GM18526 (cell line): ENCODE data around the gene PLD1.

ENCODE experiments used
- POLR2A ChIP-seq: IDR thresholded peaks from 3 replicates; pipeline ENCODE4 v1.6.1; 2011; ENCODE audit not compliant: insufficient read length; ENCODE audit errors: extremely low read depth

Gene PLD1

GRCh38 chr3:171778493-171778892, 31.8 kb downstream of the PLD1 start:
- TF ChIP-seq POLR2A, result no peak

- TF ChIP-seq POLR2A, result no peak
These were observed 32.7 kb downstream of the PLD1 start for GRCh38 chr3:171777596-171777995.

DNA sequence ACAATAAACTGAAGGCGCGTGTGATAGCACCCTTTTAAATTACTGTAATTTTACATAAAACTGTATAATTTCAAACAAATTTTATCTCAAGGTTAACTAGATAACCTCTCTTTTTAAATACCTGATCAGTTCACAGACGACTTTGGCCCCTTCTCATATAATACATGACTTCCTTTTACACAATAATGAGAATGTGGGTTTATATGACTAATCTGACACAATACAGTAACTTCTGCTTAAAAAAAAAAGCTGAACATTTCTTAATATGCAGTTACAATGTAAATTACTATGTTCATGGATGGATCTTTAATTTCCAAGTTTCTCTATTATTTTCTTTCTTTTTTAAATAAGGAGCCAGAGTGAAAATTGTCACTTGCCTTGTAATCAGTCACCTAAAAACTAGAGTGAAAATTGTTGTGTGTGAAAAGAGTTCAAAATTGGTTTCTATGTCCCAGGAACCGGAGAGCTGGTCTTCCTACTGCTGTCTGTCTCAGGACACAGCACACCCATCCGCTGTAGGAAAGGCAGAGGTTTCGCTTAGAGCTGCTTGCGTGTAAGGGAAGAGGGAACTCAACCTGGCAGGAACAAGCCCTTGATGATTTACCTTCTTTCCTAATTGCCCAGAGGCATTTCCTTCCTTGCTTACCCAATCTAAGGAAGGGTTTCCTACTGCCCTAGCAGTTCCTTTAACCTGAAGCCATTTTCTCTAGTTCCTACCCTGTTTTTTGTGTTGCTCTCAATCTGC, 33.3 kb downstream of the PLD1 start:
- no peak for TF ChIP-seq POLR2A

GRCh38 chr3:171776411-171776810, 33.9 kb downstream of the PLD1 start:
- TF ChIP-seq POLR2A, result no peak

DNA sequence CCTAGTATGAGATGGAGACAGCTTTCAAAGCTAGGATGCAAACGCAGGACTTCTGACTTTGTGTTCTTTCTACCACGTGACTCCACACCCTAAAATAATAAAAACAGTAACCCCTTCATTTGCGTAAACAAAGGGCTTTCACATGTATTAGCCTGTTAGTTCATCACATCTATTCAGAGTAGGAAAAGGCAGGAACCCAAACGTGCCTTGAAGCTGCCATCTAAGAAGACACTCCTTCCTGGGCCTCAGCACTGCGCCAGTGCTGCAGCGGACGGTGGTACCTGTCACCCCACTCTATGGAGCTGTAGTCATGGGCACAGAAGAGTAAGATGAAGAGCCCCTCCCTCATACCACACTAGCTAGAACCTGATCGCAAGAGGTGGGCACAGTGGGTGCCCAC, 34.3 kb downstream of the PLD1 start:
- TF ChIP-seq POLR2A, result no peak

- no peak for TF ChIP-seq POLR2A
These were observed 35.8 kb downstream of the PLD1 start for GRCh38 chr3:171774521-171774920.

- no peak for TF ChIP-seq POLR2A
These were observed 37.7 kb downstream of the PLD1 start for GRCh38 chr3:171772427-171773056.

DNA sequence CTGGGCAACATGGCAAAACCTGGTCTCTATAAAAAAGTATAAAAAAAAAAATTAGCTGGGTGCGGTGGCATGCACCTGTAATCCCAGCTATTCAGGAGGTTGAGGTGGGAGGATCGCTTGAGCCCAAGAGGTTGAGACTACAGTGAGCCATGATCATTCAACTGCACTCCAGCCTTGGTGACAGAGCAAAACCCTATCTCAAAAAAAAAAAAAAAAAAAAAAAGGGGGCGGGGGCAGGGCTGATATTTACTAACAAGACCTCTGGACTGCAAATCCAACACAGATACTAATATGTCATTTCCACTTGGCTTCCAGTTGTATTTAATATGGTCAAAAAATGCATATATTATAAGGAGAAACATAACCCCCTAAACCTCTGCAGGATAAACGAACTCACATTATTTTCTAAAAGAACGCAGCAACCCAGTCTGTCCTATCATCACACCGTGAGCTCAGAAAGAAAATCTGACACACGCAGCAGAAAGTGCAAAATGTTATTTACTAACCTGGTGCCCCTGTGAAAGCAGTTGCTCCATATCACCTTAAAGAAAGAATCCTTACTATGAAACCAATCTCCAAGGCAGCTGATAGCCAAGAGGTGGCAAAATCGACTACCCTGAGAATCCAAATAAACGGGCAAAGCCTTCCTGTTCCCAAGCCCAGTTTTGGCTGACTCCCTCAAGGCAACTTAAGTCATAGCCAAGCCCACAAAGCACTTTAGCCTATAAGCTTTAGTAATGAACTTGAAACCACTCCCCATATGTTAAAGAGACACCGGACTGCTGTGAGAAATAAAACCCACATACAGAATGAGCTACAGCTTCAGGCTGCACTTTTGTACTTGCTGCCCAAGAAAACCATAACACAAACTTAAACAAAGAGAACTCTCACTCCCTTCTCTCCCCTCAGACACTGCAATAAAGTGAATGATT, 39.3 kb downstream of the PLD1 start:
- no peak for TF ChIP-seq POLR2A

GRCh38 chr3:171769461-171769860, 40.8 kb downstream of the PLD1 start:
- no peak for TF ChIP-seq POLR2A

GRCh38 chr3:171768986-171769385, 41.3 kb downstream of the PLD1 start:
- TF ChIP-seq POLR2A, result no peak

- no peak for TF ChIP-seq POLR2A
These were observed 41.9 kb downstream of the PLD1 start for GRCh38 chr3:171768281-171768900.

- no peak for TF ChIP-seq POLR2A
These were observed 44.8 kb downstream of the PLD1 start for GRCh38 chr3:171765511-171765887.

DNA sequence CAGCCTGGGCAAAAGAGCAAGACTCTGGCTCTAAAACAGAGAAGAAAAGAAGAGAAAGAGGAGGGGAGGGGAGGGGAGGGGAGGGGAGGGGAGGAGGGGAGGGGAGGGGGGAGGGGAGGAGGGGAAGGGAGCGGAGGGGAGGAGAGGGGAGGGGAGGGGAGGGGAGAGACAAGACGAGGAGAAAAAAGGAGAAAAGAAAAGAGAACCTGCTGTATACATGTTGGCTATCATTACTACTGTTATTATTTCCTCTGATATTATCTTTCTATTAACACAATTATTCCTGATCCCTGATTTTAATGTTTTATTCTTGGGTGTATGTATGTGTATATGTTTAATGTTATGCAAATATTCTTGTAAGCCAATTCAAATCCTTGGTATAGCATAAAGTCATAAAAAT, 46.9 kb downstream of the PLD1 start:
- no peak for TF ChIP-seq POLR2A

GRCh38 chr3:171760477-171760876, 49.8 kb downstream of the PLD1 start:
- TF ChIP-seq POLR2A, result no peak

DNA sequence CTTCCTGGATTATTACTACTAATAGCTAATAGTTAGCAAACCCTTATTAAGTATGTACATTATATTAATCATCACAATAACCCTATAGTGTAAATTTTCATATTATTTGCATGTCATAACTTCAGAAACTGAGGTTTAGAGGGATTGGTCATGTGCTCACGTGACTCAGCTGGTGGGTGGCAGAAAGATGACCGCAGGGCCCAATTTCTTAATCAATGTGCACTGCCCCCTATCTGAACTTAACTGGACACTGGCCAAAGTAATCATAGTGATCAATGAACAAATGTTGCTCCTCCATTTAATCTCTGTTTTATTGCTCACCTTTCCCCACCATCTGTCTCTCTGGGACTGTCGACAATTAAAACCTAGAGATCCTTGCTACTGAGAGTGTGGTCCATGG, 52.2 kb downstream of the PLD1 start:
- TF ChIP-seq POLR2A, result no peak

- no peak for TF ChIP-seq POLR2A
These were observed 52.8 kb downstream of the PLD1 start for GRCh38 chr3:171757361-171758034.
